Transverse colon (tissue), 4 donors: ENCODE measurements around the gene BCKDK.

Experiments used
- POLR2A ChIP-seq: fragments of 450-650 bp; IDR thresholded peaks from one replicate; pipeline ENCODE4 v1.6.1; 2016; ENCODE audit warnings: antibody characterized with exemption, mild to moderate bottlenecking, moderate library complexity
- POLR2AphosphoS5 ChIP-seq, 3 donors: sonication (generic); formaldehyde crosslinking; IDR thresholded peaks; one replicate each; pipeline ENCODE4 v1.6.1; 2016; ENCODE audit warnings: antibody characterized with exemption in 3 of 3
- TF ChIP-seq, protein P1 (sequence below), 5 experiments: fragments of 200-600 bp in 3 of 5; fragments of 450-650 bp in 2 of 5; sonication (generic) in 3 of 5; IDR thresholded peaks; 1 replicate in 2 of 5; 2 replicates in 3 of 5; pipeline ENCODE4 v1.5.1; 2016 to 2017; ENCODE audit warnings: antibody characterized with exemption in 5 of 5, inconsistent platforms in 3 of 5, mild to moderate bottlenecking in 2 of 5, moderate library complexity in 1 of 5

DNA sequence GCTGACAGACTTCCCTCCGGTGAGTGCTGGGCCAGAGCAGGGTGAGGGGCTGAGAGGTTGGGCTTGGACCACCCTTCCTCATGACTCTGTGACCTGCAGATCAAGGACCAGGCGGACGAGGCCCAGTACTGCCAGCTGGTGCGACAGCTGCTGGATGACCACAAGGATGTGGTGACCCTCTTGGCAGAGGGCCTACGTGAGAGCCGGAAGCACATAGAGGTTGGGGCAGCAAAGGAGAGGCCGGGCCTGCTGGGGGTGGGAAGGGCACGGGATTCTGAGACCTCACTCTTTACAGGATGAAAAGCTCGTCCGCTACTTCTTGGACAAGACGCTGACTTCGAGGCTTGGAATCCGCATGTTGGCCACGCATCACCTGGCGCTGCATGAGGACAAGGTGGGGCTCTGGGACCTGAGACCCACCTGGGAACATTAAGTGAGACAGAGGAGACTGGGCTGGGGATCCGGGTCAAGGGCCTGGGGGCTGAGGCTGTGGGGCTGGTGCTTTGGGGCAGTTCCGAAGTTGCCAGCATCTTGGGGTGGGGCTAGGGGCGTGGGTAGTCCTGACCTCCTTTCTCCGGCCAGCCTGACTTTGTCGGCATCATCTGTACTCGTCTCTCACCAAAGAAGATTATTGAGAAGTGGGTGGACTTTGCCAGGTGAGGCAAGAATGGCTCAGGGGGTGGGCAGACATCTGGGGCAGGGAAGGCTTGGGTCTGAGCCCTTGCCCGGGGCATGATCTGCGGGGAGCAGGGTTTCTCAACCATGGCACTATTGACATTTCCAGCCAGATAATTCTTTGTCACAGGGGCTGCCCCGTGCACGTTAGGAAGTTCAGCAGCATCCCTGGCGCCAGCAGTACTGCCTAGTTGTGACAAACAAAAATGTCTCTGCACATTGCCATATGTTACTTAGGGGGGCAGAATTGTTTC is 2.2 kb downstream of the BCKDK start:
- TF ChIP-seq, protein P1, sequence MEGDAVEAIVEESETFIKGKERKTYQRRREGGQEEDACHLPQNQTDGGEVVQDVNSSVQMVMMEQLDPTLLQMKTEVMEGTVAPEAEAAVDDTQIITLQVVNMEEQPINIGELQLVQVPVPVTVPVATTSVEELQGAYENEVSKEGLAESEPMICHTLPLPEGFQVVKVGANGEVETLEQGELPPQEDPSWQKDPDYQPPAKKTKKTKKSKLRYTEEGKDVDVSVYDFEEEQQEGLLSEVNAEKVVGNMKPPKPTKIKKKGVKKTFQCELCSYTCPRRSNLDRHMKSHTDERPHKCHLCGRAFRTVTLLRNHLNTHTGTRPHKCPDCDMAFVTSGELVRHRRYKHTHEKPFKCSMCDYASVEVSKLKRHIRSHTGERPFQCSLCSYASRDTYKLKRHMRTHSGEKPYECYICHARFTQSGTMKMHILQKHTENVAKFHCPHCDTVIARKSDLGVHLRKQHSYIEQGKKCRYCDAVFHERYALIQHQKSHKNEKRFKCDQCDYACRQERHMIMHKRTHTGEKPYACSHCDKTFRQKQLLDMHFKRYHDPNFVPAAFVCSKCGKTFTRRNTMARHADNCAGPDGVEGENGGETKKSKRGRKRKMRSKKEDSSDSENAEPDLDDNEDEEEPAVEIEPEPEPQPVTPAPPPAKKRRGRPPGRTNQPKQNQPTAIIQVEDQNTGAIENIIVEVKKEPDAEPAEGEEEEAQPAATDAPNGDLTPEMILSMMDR (IDR thresholded peaks at IDR 0.05) = no peak
- TF ChIP-seq POLR2A = no peak
- TF ChIP-seq POLR2AphosphoS5 (IDR thresholded peaks at IDR 0.05) = no peak
